Endometrial microvascular endothelial cells (primary cell): Measurements from ENCODE around the gene TIAM1. TPM values are rescaled to one million over a fixed set of nuclear protein-coding genes. Genes with fewer than 3 reads are reported as not detected.

Source experiments
- in situ Hi-C: cut with HindIII; loops from 2 replicates; pipeline ENCODE4 v1.10.0; 2017; ENCODE audit warnings: low sequenced_read_pairs, low pct_unique_long_range_greater_than_20kb; ENCODE audit errors: inconsistent ontology term
- total RNA-seq: library from RNA; depleted of rRNA; stranded (reverse); fragments of >200 nt; gene quantifications from one replicate; pipeline ENCODE4 v1.2.3, GENCODE V29; 2015; ENCODE audit errors: inconsistent ontology term

Gene TIAM1
- total RNA-seq, 1 donor from 2014 or later = 4.5 TPM

GRCh38 chr21:31162827-31163226 lies 181.2 kb downstream of the TIAM1 start:
- in situ Hi-C loops = no loop called here

DNA sequence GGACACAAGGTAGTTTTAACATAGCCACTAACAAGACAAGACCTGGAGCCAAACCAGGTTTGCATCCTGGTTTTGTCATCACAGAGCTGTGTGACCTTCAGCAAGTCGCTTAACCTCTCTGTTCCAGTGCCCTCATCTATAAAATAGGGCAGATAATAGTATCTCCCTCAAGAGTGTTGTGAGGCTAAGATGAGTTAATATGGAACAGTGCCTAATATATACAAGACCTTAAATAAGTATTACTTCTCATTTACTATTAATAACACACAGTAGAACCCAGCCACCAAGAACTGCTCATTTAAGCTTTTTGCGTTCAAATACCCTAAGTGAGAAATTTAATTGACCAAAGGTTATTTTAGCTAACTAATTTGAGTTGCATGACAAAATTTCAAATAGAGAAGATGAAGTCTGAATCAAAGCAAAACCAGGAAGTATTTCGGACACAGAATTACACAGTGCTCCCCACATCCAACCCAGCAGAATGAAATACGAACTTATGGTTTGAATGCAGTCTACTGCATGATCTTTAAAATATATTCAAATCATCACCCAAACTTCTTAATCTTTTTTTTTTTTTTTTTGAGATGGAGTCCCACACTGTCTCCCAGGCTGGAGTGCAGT lies 181.9 kb downstream of the TIAM1 start:
- in situ Hi-C loops = no loop called here

GRCh38 chr21:31161157-31161556 lies 182.9 kb downstream of the TIAM1 start:
- in situ Hi-C loops = no loop called here

DNA sequence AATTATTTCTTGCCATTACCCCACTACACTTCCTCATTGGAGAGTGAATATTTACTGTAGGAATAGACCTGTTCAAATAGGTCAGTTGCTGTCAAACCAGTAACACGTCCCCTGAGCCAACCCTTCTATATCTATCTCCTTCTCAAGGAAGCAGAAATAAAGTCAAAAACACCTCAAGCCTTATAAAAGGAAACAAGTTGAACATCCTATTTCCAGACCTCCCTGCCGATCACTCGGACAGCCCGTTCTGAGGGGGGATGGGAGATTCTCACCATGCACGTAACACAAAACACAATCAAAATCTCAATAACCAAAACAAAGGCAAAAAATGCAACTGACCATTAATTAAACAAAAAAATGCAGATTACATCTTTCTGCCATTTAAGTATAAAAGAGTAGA lies 184.3 kb downstream of the TIAM1 start:
- in situ Hi-C loops = no loop called here

DNA sequence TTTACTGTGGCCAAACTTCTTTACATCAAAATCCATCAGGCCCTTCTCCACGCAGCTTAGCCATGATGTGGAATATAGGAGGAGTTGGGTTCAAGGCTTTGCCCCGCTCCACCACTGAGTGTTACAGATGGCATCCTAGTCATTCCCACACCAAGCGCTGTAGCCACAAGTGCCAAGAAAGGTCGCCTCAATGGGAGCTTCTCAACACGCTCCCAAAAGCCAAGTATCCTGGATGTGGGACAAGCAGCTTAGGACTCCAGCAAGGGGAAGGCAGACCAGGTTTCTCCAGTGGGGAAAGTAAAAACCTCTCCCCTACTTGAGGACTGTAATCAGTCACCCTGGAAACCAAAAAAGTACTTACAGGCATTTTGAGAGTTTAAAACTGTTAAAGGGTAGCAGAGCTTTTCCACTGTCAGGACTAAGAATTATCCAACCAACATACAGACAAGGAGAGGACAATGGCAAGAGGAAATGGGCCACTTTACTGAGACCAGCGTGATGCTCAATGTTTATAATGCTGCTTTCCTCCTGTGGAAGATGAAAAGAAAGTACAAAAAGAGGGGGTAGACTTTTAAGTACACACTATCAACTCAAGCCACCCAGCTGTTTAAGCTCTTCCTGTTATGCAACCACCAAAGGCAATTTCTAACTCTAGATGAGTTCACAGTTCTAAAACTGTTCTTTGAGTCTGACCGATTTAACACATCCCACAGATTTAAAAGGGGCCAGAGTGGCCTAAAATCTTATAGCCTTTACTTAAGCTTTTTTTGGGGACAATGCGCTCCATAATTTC lies 185.1 kb downstream of the TIAM1 start:
- in situ Hi-C loops = no loop called here

- in situ Hi-C loops = no loop called here
Measured at GRCh38 chr21:31157756-31158155, 186.3 kb downstream of the TIAM1 start.

DNA sequence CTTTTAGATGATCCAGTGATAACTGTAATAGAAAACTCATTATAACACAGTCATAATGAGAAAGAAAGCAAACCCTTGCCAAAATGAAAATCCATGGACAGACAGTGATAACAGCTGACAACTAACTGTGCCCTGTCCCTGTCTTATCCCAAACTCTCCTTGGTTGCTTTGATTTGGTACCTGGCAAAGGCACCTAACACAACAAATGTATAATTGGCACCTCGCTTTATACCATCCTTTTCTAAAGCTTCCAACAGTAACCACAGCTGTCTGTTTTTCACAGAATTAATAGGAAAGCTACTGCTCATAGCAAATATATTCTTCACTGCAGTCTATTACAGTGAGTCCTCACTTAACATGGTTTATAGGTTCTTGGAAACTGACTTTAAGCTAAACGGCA lies 187.4 kb downstream of the TIAM1 start:
- in situ Hi-C loops = no loop called here

DNA sequence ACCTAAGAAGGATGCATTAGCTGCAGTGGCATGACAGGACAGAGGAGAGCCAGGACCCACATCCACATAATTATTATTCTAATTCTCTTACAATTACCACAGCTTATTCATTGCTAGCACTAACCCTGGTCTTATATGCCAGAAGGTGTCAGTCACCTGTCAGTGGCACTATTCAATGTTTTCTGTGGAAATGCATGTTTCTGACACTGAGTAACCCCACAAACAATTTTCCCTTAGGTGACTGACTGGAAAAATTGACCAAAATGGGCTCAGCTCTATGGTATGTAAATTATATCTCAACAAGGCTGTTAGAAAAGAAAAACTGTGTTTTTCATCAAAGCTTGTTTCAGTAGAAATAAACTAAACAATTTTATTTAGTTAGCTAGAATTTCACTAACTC lies 187.9 kb downstream of the TIAM1 start:
- in situ Hi-C loops = no loop called here

DNA sequence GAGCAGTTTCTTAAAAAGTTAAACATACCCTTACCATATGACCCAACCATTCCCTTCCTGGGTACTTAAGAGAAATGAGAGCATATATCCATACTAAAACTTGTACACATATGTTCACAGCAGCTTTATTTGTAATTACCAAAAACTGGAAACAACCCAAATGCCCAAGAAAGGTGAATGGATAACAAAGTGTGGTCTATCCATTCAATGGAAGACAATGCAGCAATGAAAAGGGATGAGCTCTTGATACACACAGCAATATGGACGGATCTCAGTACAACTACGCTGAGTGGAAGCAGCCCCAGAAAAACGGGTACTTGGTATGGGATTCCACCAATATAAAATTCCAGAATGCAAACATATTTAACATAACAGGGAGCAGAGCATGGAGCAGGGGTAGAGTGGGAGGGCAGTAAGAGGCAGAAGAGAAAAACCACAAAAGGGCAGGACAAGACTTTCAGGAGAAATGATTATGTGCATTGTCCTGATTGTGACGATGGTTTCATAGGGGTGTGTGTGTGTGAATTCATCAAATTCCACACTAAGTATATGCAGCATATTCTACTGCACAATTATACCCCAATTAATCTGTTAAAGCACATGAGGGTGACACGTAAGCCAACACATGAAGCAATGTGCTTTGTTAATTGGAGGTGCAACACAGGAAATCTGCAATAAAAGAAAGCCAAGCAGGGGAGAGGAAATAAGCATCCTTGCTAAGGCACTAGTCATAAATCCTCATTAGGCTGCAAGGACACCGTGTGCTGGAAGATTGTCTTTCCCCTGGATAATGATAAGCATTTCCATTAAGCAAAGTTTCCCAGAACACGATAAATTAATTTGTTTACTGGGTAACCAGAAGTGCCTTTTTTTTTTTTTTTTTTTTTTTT lies 192.7 kb downstream of the TIAM1 start:
- in situ Hi-C loops = no loop called here

DNA sequence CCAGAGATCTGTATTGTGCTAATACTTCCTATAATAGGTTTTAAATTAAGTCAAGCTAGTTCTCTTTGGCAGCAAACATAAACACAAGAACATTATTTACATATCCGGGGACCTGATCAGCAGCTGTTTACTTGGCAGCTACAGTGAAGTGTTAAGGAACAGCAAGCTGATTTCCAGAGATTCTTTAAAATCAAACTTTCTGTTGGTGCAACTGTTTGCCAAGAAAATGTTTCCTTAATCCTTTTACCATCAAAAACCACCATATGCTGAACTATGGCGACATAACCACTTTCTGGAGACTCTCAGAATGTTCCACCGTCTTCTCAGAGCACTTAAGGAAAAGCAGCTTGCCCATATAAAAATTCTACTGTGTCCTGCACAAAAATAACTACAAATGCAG lies 198.8 kb downstream of the TIAM1 start:
- in situ Hi-C loops = no loop called here

GRCh38 chr21:31143036-31143435 lies 201.0 kb downstream of the TIAM1 start:
- in situ Hi-C loops = no loop called here

DNA sequence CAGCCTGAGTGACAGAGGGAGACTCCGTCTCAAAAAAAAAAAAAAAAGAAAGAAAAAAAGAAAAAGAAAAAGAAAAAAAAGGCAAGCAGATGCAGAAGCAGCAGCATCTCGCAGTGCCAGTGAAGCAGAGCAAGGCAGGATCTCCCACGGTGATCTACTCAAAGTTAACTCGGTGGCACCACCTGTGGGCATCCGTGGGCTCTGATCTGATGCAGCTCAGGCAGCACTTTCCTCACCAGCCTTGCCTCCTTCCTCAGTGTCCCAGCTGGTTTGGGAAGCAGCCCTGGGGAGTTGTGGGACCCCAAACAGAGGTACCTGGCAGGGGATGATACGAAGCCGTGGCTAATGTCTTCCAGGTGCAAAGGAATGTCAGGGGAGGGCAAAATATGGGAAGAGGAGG lies 201.5 kb downstream of the TIAM1 start:
- in situ Hi-C loops = no loop called here

DNA sequence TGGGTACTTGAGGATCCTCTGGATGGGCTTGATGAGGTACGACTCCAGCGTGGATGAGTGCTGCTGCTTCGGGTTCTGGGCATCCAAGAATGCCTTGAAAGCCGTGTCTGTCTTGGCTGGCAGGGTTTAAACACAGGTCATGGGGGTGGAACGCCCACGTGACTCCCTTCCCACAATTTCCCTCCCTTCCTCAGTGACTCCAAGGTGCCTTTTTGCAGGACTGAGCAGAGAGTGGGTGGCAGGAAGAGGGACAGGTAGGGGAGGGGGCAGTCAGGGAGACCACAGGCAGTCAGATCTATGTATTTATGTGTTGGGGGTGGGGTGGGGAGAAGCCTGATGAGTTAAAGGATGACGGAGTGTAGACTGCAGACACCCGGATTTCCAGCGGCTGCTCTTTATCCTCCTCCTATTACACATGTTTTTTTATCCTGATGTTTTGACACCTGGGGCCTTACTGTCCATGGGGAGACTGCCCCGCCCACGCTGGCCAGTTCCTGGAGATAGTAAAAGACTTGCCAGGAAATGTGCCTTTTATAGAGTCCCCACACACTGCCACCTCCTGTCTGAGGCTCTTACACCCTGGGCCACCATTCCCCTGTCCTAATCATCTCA lies 202.6 kb downstream of the TIAM1 start:
- in situ Hi-C loops = no loop called here

DNA sequence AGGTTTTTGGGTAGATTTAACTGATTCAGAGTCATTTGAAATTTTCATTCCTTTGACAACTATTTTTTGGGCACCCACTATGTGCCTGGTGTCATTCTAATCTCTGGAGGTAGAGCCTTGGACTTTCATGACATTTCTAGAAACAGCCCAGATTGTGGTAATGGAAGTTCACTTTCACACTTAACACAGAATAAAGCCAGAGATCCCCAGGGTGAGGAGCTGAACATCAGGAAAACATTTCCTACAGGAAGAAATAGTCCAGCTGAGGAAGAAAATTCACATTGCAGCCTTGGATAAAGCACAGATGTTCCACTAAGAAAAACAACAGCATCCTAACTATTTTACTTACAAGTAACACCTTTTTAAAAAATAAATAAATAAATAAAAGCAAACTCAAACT lies 203.4 kb downstream of the TIAM1 start:
- in situ Hi-C loops = no loop called here

DNA sequence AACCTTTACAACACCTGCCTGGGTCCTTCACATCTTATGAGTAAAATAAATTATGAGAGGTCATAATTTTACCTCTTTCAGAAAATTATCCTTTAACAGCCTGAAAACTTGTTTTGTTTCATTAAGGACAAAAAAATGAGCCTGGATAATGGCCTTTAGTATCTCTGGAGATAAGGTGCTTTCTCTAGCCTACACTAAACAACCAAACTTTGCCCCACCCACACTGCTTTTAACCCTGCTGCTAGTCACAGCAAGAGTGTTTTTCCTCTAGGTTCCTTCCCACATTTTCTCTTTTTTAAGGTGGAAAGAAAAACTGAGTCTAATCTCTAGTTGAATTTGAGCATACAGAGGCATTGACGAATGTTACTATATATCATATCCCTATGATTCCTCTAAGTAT lies 204.0 kb downstream of the TIAM1 start:
- in situ Hi-C loops = no loop called here

DNA sequence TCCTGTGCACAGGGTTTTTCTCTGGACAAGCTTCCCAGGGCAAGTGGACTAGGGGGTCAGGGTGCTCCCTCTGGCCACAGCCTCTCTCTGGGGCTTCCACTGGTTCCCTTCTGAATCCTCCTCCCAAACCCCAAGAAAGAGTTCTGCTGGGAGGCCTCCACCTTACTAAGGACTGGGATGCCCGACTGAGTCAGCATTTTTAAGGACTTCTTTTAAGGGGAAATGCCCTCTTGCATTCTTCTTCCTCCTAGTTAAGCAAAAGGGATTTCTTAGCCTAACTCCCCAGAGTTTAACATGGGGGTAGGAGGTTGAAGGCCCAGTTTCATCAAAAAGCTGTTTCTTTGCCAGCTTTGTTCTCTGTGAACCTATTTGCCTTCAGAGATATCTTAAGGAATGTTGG lies 206.1 kb downstream of the TIAM1 start:
- in situ Hi-C loops = no loop called here

DNA sequence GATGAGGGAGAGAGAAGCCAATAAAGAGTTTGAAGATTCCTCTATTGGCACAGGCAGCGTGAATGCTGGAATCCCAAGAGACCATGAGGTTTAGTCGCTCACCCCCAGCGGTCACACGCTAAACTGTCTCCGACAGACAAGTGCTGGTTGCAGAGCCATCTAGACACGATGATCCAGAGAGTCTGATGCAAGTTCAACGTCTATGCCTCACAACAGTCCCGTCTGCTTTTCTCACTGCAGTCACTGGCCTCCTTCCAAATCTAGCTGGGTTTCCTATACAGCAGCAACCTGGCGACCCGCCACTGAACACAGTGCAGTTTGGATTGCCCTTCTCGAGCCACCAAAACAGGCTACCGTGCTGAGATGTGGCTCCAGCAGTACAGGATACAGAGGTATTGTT lies 207.2 kb downstream of the TIAM1 start:
- in situ Hi-C loops = no loop called here

- in situ Hi-C loops = no loop called here
Measured at GRCh38 chr21:31135531-31136184, 208.4 kb downstream of the TIAM1 start.
